Raji (cell line): ENCODE results near the gene ZXDC.

Experiments
- POLR2A ChIP-seq: IDR thresholded peaks from 2 replicates; pipeline ENCODE4 v1.6.1; 2011; ENCODE audit warnings: low read depth, low read length, control low read depth; ENCODE audit not compliant: insufficient read depth

The ZXDC gene

DNA sequence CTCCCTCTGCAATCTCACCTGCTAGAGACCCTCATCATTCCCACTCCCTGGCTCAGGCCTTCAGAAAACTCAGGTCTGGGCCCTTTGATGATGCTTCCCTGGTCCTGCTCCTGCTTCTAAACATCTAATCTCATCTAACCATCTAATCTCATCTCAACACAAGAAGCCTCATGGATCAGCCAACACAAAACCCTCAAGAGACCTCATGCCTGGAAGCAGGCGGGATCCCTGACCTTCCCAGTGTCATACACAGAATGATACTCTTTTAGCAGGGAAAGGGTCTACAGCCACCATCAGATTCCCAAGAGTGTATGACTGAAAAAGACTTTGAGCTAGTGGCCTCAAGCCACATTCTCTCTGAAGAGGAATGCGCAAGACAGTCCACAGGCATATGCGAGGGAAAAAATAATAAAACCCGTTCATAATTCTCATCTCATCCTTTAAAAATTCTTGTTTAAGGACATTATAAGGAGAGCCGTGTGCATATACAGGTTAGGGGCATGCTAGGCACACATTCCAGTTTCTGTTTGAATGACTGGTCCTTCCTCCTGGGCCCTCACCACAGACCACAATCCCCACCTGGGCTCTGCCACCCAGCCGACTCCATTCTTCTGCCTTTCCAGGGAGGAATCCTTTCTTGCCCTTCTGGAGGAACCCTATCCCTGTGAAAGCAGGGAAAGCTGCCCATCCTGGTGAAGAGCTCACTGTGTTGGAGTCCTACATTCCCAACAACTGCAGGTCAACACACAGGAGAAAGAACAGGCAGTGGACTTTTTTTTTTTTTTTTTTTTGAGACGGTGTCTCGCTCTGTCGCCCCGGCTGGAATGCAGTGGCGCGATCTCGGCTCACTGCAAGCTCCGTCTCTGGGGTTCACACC lies 2.2 kb downstream of the ZXDC start:
- no peak for TF ChIP-seq POLR2A

DNA sequence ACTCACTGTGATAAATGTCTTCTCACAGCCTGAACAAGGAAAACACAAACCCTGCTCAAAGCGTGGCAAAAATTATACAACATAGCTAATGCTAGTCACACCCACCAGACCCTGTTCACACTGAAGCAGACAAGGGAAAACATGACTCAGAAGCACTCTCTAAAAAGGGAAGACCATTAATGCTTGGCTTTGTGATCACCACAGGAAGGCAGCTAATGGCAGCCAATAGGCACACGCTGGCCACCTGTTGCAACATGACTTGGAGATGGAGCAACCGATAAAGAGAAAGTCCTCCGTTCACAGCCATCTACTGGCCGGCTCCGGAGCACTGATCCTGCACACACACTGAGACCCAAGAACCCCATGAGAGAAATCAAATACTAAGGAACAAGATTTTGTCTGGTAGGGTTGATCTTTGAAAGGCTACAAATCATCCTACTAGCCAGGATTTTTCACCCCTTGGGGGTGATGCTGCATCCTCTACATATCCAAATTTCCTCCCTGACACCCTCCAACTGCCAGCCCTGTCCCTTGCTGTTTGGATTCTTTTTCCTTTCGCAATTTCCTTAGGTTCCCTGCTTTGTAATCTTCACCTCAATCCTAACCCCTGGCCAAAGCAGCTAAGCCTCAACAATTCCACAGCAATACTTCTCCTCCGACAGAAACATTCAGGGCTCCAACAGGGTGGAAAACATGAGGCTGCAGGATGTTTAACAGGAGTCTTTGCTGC lies 3.2 kb downstream of the ZXDC start:
- TF ChIP-seq POLR2A: no peak

DNA sequence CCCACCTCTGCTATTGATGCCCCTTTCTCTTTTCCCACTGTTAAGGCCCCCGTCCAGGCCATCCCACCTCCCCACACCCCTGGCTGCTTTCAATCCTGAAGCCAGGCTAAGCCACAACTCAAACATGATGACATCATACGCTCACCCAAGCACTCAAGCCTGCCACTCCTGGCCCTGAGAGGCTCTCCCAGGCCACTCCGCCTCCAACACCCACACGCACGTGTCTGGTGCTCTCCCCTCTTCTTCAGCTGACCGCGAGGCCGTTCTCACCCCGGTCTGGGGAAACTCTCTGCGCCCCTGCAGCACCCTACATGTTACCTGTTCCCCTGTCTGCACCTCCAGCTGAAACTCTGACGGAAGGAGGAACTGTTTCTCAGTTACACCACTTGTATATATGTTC lies 6.2 kb downstream of the ZXDC start:
- TF ChIP-seq POLR2A: no peak

DNA sequence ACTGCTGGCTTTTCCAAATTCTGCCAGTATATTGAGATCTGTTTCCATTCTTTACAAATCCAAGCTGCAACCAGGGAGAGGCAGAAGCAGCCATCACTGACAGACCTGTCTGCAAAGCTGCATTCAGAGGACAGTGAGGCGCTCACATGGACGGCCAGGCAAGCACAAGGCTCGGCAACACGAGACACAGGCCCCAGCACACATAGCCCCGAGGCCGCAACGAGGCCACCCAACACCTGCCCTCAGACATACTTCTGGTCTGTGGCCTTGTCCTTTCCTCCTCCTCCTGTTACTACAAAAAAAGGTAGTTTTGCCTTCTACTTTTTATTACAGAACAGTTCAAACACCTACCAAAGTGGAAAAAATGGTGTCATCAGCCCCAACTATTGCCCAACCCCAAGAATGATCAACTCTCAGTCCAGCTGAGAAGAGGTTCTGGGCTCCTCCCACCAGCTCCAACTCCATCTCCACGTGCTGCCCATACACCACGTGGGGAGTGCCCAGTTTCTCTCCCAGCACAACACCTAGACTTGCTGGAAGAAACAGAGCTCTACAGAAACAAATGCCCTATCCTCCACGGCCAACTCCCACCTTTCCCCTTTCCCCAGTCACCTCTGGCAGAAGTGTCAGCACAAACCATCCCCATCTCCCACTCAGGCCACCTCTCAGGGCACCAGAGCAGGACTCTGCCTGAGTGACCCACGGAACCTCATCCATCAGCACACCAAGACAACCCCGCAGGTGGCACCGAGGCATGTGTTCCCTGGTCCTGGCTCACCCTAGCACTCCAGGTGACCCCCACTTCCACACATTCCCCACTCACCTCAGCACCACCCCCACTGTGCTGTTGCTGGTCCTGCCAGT lies 7.4 kb downstream of the ZXDC start:
- no peak for TF ChIP-seq POLR2A

DNA sequence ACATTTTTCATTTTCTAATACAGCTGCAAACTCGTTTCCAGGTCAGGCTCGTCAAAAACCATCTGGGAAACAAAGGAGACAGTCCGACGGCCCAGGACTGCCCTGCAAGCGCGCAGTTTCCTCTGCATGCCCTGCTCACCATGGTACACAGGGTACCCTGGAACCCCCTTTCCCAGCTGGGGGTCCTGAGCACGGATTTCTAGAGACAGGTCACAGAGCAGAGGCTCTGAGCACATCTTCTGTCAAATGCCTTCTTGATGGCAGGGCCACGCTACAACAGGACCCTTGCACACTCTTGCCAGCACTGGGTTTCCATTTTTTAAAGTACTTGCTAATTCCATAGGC lies 8.1 kb downstream of the ZXDC start:
- TF ChIP-seq POLR2A: no peak

DNA sequence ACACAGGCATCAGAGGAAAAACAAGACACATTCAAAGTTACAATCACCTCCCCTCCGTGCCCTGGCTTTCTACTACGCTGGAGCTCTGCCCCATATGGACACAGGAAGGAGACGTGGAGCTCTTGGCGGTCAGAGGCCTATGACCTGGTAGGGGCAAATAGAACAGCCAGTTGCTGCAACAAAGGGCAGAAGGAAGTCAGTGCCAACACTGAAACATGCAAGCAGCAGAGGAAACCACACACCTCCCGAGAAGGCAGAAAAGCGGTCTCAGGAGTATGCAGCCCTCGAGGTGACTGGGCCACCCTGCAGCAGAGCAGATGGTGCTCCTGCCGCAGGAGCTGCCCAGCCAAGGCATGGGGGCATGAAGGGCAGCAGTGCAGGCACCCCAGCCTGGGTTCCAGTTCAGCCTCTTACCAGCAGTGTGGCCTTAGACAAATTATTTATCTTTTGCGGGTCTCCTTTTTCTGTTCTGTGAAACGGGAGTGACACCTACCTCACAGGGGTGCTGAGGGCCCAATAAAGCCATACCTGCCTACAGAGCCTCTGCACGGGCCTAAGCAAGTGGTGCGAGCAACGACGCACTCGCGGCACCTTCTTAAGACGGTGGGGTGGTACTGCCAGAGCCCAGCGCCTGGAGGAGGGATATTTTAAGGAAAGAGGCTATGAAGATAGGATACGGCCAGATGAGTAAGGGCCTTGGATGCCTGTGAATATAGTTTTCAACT lies 8.6 kb downstream of the ZXDC start:
- TF ChIP-seq POLR2A: no peak

DNA sequence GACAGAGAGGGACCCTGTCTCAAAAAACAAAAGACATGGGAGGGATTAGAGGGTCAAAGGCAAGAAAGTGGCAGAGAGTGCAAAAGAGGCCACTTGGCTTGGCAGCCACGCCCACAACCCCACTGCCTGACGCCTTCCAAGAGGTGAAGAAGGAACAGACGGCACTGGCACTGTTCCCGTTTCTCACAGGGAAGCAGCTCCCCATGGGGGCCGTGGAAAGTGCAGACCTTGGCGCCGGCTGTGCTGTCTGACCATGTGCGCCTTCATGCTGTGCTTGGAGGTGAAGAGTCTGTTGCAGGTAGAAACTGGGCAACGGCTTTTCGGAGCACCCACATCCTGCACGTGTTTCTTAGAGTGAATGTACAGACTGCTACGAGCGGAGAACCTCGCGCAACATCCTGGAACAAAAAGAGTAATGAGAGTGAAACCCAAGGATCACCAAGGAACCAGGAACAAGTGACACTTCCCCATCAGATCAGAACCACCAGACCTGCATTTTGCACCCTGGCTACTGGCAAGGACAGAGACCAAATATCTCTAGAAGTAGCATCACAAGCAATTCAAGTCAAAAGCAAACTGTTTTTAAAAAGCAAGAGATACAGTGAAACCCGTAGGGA lies 9.7 kb downstream of the ZXDC start:
- TF ChIP-seq POLR2A: no peak

DNA sequence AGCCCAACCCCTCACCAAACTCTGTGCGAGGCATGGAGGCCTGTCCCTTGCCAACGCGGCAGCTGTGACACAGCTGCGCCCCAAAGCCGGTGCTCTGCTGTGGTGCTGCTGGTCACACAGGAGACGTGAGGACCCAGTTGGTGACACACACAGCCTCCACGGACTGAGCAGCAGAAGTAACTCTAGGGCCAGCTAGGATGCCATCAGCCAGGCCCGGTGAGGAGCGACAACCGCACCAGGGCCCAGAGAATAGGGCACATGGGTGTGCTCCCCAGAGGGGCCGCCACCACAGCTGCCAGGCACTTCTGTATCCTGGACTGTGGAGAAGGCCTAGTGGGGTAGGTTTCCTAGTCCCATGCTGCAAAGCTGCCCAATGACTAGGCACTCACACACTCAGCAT lies 10.7 kb downstream of the ZXDC start:
- TF ChIP-seq POLR2A: no peak

DNA sequence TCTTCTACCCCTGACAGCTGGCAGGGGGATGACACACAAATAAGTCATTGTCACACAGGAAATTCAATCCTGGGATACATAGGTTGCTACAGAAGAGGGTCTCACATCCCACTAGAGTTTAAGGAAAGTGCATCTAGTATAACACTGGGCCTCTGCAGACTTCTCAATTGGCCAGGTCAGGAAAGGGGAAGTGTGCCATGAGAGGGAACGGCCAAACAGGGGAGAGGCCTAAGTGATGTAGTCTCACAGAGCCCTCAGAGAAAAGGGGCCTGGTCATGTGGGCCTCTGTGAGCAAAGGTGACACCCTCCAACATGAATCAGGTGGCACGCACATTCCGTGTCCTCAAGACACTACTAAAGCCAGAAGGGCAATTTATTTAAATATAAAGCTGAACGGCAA lies 11.2 kb downstream of the ZXDC start:
- no peak for TF ChIP-seq POLR2A

DNA sequence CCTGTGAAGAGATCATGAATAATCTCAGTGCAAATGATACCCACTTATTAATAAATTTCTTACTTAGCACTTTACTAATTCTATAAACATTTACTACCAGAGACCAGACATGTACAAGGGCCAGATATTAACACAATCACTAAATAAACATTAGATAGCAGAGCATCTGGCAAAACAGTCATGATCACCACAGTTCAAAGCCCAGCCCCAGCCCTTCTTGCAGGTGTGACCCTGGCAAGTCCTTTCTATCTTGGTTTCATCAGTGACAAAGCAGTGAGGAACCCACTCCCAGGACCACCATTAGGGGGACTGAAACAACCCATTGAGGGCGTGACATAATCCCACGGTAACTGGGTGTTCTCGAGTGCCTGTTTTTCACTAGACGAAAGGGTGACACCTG lies 11.6 kb downstream of the ZXDC start:
- no peak for TF ChIP-seq POLR2A

DNA sequence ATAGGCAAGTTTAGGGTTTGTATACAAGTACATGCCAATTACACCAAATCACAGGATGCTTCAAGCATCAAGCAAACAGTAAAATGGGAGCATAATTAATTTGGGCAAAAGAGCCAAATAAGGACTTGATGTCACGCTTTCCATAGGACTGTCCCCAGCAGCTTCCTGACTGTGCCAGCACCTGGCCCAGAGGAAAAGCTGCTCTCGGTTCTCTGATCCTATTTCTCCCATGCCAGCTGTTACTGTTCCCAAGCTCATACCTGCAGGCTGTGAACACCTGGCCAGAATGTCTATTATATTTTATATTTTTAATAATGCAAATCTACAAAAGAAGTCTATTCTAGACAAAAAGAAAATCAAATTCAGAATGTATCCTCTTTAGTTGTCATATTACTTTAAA lies 12.2 kb downstream of the ZXDC start:
- TF ChIP-seq POLR2A: no peak

DNA sequence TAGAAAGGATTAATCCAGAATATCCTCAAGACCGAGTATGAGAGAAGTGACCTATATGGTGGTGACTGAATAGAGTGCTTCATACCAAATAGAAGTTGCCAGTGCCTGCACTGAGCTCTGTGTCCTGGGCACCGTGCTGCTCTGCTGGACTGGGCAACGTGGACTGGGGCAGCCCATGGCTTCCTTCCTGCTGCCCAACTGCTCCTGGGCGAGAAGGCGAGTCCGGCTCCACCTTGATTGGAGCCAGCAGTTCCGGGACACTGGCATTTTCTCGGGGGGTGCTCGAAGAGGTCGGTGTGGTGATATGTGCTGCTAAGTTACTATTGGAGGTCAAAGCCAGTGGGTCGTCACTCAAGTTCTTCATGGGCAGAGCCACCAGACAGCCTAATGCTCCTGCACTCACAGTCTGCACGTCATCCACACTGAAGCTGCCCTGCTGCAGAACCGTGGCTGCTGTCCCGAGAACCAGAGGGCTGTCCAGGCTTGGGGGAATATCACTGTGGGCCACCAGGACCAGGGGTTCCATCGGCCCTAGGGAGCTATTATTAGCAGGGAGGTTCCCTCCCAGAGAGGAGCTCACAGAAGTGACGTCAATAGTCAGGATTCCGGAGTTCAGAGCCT lies 14.1 kb downstream of the ZXDC start:
- no peak for TF ChIP-seq POLR2A

DNA sequence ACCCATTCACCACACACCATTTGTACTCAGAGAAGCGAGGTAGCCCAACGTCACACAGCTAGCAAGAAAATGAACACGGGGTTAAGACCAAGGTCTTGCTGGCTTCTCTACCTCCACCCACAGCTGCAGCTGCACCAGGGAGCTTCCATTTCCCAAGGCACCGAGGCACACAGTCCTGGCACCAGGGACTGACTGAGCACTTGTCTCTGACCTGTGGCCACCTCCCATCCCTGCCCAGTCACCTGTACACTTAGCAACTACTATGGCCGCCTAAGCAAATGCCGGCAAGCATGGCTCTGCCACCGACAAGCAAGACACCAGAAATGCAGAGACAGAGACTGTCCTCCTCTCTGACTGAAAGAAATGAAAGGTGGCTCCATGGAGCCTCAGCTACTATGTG lies 15.3 kb downstream of the ZXDC start:
- TF ChIP-seq POLR2A: no peak

DNA sequence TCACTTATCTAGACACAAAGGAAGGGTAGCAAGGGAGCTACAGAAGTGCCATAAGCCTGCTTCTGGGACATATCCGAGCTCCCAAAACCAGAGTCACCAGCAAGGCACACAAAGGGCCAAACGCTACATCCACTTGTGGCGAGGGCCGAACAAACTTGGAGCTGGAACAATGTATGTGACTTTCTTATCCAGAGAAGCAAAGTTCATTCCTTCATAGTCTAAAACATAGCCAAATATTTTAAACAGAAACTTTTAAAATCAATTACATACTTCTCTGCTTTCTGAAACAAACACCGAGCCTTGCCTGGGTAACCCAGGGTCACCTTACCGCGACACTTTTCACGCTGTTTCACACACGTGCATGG lies 15.9 kb downstream of the ZXDC start:
- no peak for TF ChIP-seq POLR2A
